CD4-positive, CD25-positive, alpha-beta regulatory T cell (primary cell): ENCODE data around the gene TMEM59. TPM values are rescaled to one million over a fixed set of nuclear protein-coding genes. Genes with fewer than 3 reads are reported as not detected.

Experiments used
- ATAC-seq, 2 donors: fragments of 150-1000 bp; cut with Tn5 transposase; one replicate each; pipeline ENCODE4 v1.10.0; 2021; ENCODE audit warnings: low read depth in 2 of 2, moderate number of reproducible peaks in 2 of 2, moderate library complexity in 1 of 2
- DNase-seq, 3 donors: peaks; one replicate each; pipeline versions ENCODE4 v3.0.0 to v3.0.0-alpha.2; 2012 to 2022; ENCODE audit warnings: mixed read lengths in 1 of 3
- H3K27ac ChIP-seq: one replicate; pipeline ENCODE4 v1.7.0; 2013; ENCODE audit warnings: mild to moderate bottlenecking, low read length; ENCODE audit not compliant: insufficient read depth, poor library complexity, severe bottlenecking
- H3K27me3 ChIP-seq: one replicate; pipeline ENCODE4 v1.7.0; 2013; ENCODE audit warnings: low read length; ENCODE audit not compliant: control insufficient read depth, insufficient read depth
- H3K36me3 ChIP-seq: one replicate; pipeline ENCODE4 v1.7.0; 2013; ENCODE audit warnings: mild to moderate bottlenecking, low read length, moderate library complexity; ENCODE audit not compliant: control insufficient read depth, insufficient read depth
- H3K4me1 ChIP-seq: 2 replicates; pipeline ENCODE4 v1.7.0; 2013; ENCODE audit warnings: mild to moderate bottlenecking, low read length; ENCODE audit not compliant: insufficient read depth, control insufficient read depth, poor library complexity, severe bottlenecking
- H3K4me3 ChIP-seq: one replicate; pipeline ENCODE4 v1.7.0; 2013; ENCODE audit warnings: low read depth, mild to moderate bottlenecking, low read length, moderate library complexity
- H3K9me3 ChIP-seq, 2 experiments: 1 replicate in 1 of 2; 2 replicates in 1 of 2; pipeline ENCODE4 v1.7.0; 2013; ENCODE audit warnings: low read length in 2 of 2, mild to moderate bottlenecking in 1 of 2, moderate library complexity in 1 of 2; ENCODE audit not compliant: control insufficient read depth in 2 of 2
- H3K27ac Mint-ChIP-seq, 3 donors: one replicate each; pipeline ENCODE4 v1.8.0; 2020 to 2022; ENCODE audit warnings: mild to moderate bottlenecking in 3 of 3, mixed read lengths in 3 of 3, moderate library complexity in 2 of 3
- H3K27me3 Mint-ChIP-seq: one replicate; pipeline ENCODE4 v1.8.0; 2022; ENCODE audit warnings: mild to moderate bottlenecking, mixed read lengths
- H3K36me3 Mint-ChIP-seq: one replicate; pipeline ENCODE4 v1.8.0; 2020; ENCODE audit warnings: mixed read lengths
- H3K4me1 Mint-ChIP-seq, 4 donors: one replicate each; pipeline ENCODE4 v1.8.0; 2020 to 2022; ENCODE audit warnings: mixed read lengths in 4 of 4, mild to moderate bottlenecking in 1 of 4
- H3K4me3 Mint-ChIP-seq, 4 donors: one replicate each; pipeline ENCODE4 v1.8.0; 2020 to 2022; ENCODE audit warnings: mild to moderate bottlenecking in 4 of 4, mixed read lengths in 4 of 4, moderate library complexity in 3 of 4
- H3K9me3 Mint-ChIP-seq, 7 donors: one replicate each; pipeline ENCODE4 v1.8.0; 2020 to 2022; ENCODE audit warnings: mixed read lengths in 7 of 7, mild to moderate bottlenecking in 3 of 7, moderate library complexity in 2 of 7
- polyA plus RNA-seq, 4 donors: library from polyadenylated mRNA; unstranded; fragments of 300-500 nt; fragmentation: Illumina TruSeq; gene quantifications; one replicate each; pipeline ENCODE4 v1.2.3, GENCODE V29; 2021
- total RNA-seq: library from RNA; stranded (reverse); gene quantifications from one replicate; pipeline ENCODE4 v1.2.3, GENCODE V29; 2022

TMEM59 gene
- total and polyA plus RNA-seq, 5 donors from 2014 or later, result 180 to 863 (median 680) TPM

GRCh38 chr1:53987880-53988279, 65.1 kb downstream of the TMEM59 start:
- Histone ChIP-seq H3K36me3 (no peaks in the 10 kb centered on the region), H3K27ac (no peak overlapping the region), H3K4me1 (no peaks in the 10 kb centered on the region), H3K9me3 (no peaks in the 10 kb centered on the region), H3K27me3 (no peaks in the 10 kb centered on the region), H3K4me3 (no peak overlapping the region)
- ATAC-seq, result no peak
- Mint-ChIP-seq H3K36me3 (no peaks in the 10 kb centered on the region), H3K9me3 (no peaks in the 10 kb centered on the region), H3K27ac (peak overlapping the region in 1 of 3 donors; percentile 51), H3K4me1 (peaks cover 0 to 11% (median 3%) of the 10 kb centered on the region in 4 donors), H3K27me3 (peaks cover 7% of the 10 kb centered on the region), H3K4me3 (no peak overlapping the region)
- DNase-seq, result peak in 1 of 3 donors; percentile 18

- Histone ChIP-seq H3K36me3 (no peaks in the 10 kb centered on the region), H3K27me3 (no peaks in the 10 kb centered on the region), H3K4me3 (no peak overlapping the region), H3K27ac (no peak overlapping the region), H3K9me3 (no peaks in the 10 kb centered on the region), H3K4me1 (no peaks in the 10 kb centered on the region)
- no peaks in the 10 kb centered on the region for H3K36me3 Mint-ChIP-seq
- no peaks in the 10 kb centered on the region for H3K9me3 Mint-ChIP-seq
- H3K27ac Mint-ChIP-seq, result peak overlapping the region in 1 of 3 donors; percentile 10
- H3K27me3 Mint-ChIP-seq, result peaks cover 7% of the 10 kb centered on the region
- H3K4me3 Mint-ChIP-seq, result no peak overlapping the region
- peak in 1 of 3 donors; percentile 2 for DNase-seq
- H3K4me1 Mint-ChIP-seq, result peaks cover 0 to 11% (median 3%) of the 10 kb centered on the region in 4 donors
- ATAC-seq, result no peak
These were observed 66.5 kb downstream of the TMEM59 start for GRCh38 chr1:53986458-53986857.

- Mint-ChIP-seq H3K9me3 (no peaks in the 10 kb centered on the region), H3K27me3 (peaks cover 10% of the 10 kb centered on the region), H3K4me3 (no peak overlapping the region), H3K36me3 (no peaks in the 10 kb centered on the region), H3K4me1 (peaks cover 0 to 11% (median 3%) of the 10 kb centered on the region in 4 donors), H3K27ac (no peak overlapping the region)
- ATAC-seq, result no peak
- no peaks in the 10 kb centered on the region for H3K9me3 ChIP-seq
- no peak overlapping the region for H3K27ac ChIP-seq
- H3K36me3 ChIP-seq, result no peaks in the 10 kb centered on the region
- no peaks in the 10 kb centered on the region for H3K27me3 ChIP-seq
- no peak overlapping the region for H3K4me3 ChIP-seq
- no peak for DNase-seq
- no peaks in the 10 kb centered on the region for H3K4me1 ChIP-seq
These were observed 68.3 kb downstream of the TMEM59 start for GRCh38 chr1:53984726-53985125.

- H3K4me1 ChIP-seq, result no peaks in the 10 kb centered on the region
- no peak overlapping the region for H3K27ac ChIP-seq
- DNase-seq, result no peak
- Mint-ChIP-seq H3K27me3 (peaks cover 6% of the 10 kb centered on the region), H3K36me3 (no peaks in the 10 kb centered on the region), H3K27ac (no peak overlapping the region), H3K4me3 (no peak overlapping the region), H3K4me1 (peaks cover 0 to 11% (median 3%) of the 10 kb centered on the region in 4 donors), H3K9me3 (no peaks in the 10 kb centered on the region)
- no peaks in the 10 kb centered on the region for H3K9me3 ChIP-seq
- H3K36me3 ChIP-seq, result no peaks in the 10 kb centered on the region
- no peaks in the 10 kb centered on the region for H3K27me3 ChIP-seq
- ATAC-seq, result no peak
- no peak overlapping the region for H3K4me3 ChIP-seq
These were observed 70.3 kb downstream of the TMEM59 start for GRCh38 chr1:53982763-53983104.

- no peaks in the 10 kb centered on the region for H3K9me3 Mint-ChIP-seq
- ATAC-seq (no peak), DNase-seq (no peak)
- no peaks in the 10 kb centered on the region for H3K36me3 Mint-ChIP-seq
- Histone ChIP-seq H3K4me1 (no peaks in the 10 kb centered on the region), H3K9me3 (no peaks in the 10 kb centered on the region), H3K4me3 (no peak overlapping the region), H3K36me3 (no peaks in the 10 kb centered on the region), H3K27ac (no peak overlapping the region), H3K27me3 (no peaks in the 10 kb centered on the region)
- H3K27ac Mint-ChIP-seq, result no peak overlapping the region
- H3K4me1 Mint-ChIP-seq, result peaks cover 0 to 11% (median 2%) of the 10 kb centered on the region in 4 donors
- no peak overlapping the region for H3K4me3 Mint-ChIP-seq
- peaks cover 6% of the 10 kb centered on the region for H3K27me3 Mint-ChIP-seq
These were observed 70.8 kb downstream of the TMEM59 start for GRCh38 chr1:53982034-53982762.

GRCh38 chr1:53981220-53981619, 71.8 kb downstream of the TMEM59 start:
- H3K27me3 Mint-ChIP-seq, result peaks cover 6% of the 10 kb centered on the region
- H3K9me3 Mint-ChIP-seq, result no peaks in the 10 kb centered on the region
- no peaks in the 10 kb centered on the region for H3K27me3 ChIP-seq
- H3K27ac Mint-ChIP-seq, result no peak overlapping the region
- H3K36me3 Mint-ChIP-seq, result no peaks in the 10 kb centered on the region
- no peaks in the 10 kb centered on the region for H3K4me1 ChIP-seq
- H3K4me1 Mint-ChIP-seq, result peaks cover 0 to 6% (median 0%) of the 10 kb centered on the region in 4 donors
- no peak overlapping the region for H3K4me3 ChIP-seq
- no peak for ATAC-seq
- no peaks in the 10 kb centered on the region for H3K9me3 ChIP-seq
- H3K4me3 Mint-ChIP-seq, result no peak overlapping the region
- no peak overlapping the region for H3K27ac ChIP-seq
- DNase-seq, result no peak
- H3K36me3 ChIP-seq, result no peaks in the 10 kb centered on the region

- Mint-ChIP-seq H3K4me3 (no peak overlapping the region), H3K4me1 (no peaks in the 10 kb centered on the region), H3K9me3 (no peaks in the 10 kb centered on the region), H3K27ac (peak overlapping the region in 1 of 3 donors; percentile 61), H3K27me3 (peaks cover 6% of the 10 kb centered on the region), H3K36me3 (peaks cover 8% of the 10 kb centered on the region)
- DNase-seq (no peak), ATAC-seq (no peak)
- H3K9me3 ChIP-seq, result no peaks in the 10 kb centered on the region
- H3K36me3 ChIP-seq, result no peaks in the 10 kb centered on the region
- H3K27ac ChIP-seq, result no peak overlapping the region
- H3K4me1 ChIP-seq, result no peaks in the 10 kb centered on the region
- H3K4me3 ChIP-seq, result no peak overlapping the region
- H3K27me3 ChIP-seq, result no peaks in the 10 kb centered on the region
These were observed 73.1 kb downstream of the TMEM59 start for GRCh38 chr1:53979712-53980450.
